ENCODE measurements around the gene KDM4C. TPM values are rescaled to one million over a fixed set of nuclear protein-coding genes. Genes with fewer than 3 reads are reported as not detected.

Gene KDM4C
- total and polyA plus RNA-seq, 10 donors, result 11.1 to 85.5 (median 61.9) TPM

GRCh38 chr9:6991418-6991817 lies 233.6 kb downstream of the KDM4C start:
- TF ChIP-seq POLR2AphosphoS5 (IDR thresholded peaks at IDR 0.05) (no peak), POLR2A (IDR thresholded peaks at IDR 0.05) (no peak), CTCF (IDR thresholded peaks at IDR 0.05 in 8 of 11, conservative IDR thresholded peaks at IDR 0.05 in 3 of 11) (no peak)
- WGBS, 5 donors, result 96 to 100% (median 97%) methylated on average over 1 of the region's 1 CpG
- Histone ChIP-seq H3K27me3 (replicated peaks in 1 of 7) (no peaks in the 10 kb centered on the region), H3K9me3 (no peaks in the 10 kb centered on the region), H3K4me3 (no peak overlapping the region), H3K36me3 (peaks cover 0 to 100% (median 43%) of the 10 kb centered on the region in 6 donors), H3K4me1 (no peaks in the 10 kb centered on the region), H3K27ac (no peak overlapping the region)
- intact Hi-C loops (cut with DNase I; ENCODE audit: low total_unique reads), result no loop called here
- DNase-seq, result no peak

GRCh38 chr9:6996061-6996854 lies 238.5 kb downstream of the KDM4C start:
- no peak for DNase-seq
- TF ChIP-seq POLR2AphosphoS5 (IDR thresholded peaks at IDR 0.05) (no peak), CTCF (IDR thresholded peaks at IDR 0.05 in 8 of 11, conservative IDR thresholded peaks at IDR 0.05 in 3 of 11) (no peak), POLR2A (IDR thresholded peaks at IDR 0.05) (no peak)

GRCh38 chr9:6997330-6997729 lies 239.6 kb downstream of the KDM4C start:
- intact Hi-C loops (cut with DNase I; ENCODE audit: low total_unique reads), result no loop called here
- Histone ChIP-seq H3K4me1 (no peaks in the 10 kb centered on the region), H3K36me3 (peaks cover 0 to 87% (median 24%) of the 10 kb centered on the region in 6 donors), H3K27me3 (replicated peaks in 1 of 7) (no peaks in the 10 kb centered on the region), H3K4me3 (no peak overlapping the region), H3K27ac (no peak overlapping the region), H3K9me3 (no peaks in the 10 kb centered on the region)
- WGBS, 5 donors, result 89 to 100% (median 92%) methylated on average over 1 of the region's 1 CpG
- TF ChIP-seq POLR2AphosphoS5 (IDR thresholded peaks at IDR 0.05) (no peak), CTCF (IDR thresholded peaks at IDR 0.05 in 8 of 11, conservative IDR thresholded peaks at IDR 0.05 in 3 of 11) (no peak), POLR2A (IDR thresholded peaks at IDR 0.05) (no peak)
- DNase-seq, result no peak

More at GRCh38 chr9:6996061-6996854, 238.5 kb downstream of the KDM4C start:
- Histone ChIP-seq H3K27ac (no peak overlapping the region), H3K4me1 (no peaks in the 10 kb centered on the region), H3K36me3 (peaks cover 0 to 87% (median 27%) of the 10 kb centered on the region in 6 donors), H3K27me3 (replicated peaks in 1 of 7) (no peaks in the 10 kb centered on the region), H3K9me3 (no peaks in the 10 kb centered on the region), H3K4me3 (no peak overlapping the region)
- intact Hi-C loops (cut with DNase I; ENCODE audit: low total_unique reads), result no loop called here
- WGBS, 5 donors, result 89 to 96% (median 94%) methylated on average over 7 of the region's 7 CpGs

GRCh38 chr9:6999794-7000193 lies 242.0 kb downstream of the KDM4C start:
- no peak overlapping the region for H3K4me3 ChIP-seq
- intact Hi-C loops (cut with DNase I; ENCODE audit: low total_unique reads), result no loop called here
- DNase-seq, result no peak
- no peaks in the 10 kb centered on the region for H3K9me3 ChIP-seq
- no peaks in the 10 kb centered on the region for H3K4me1 ChIP-seq
- peaks cover 0 to 87% (median 19%) of the 10 kb centered on the region in 6 donors for H3K36me3 ChIP-seq
- no peak overlapping the region for H3K27ac ChIP-seq
- no peaks in the 10 kb centered on the region for H3K27me3 ChIP-seq (replicated peaks in 1 of 7)
- 88 to 95% (median 90%) methylated on average over 2 of the region's 2 CpGs for WGBS, 5 donors
- no peak for TF ChIP-seq CTCF (IDR thresholded peaks at IDR 0.05 in 8 of 11, conservative IDR thresholded peaks at IDR 0.05 in 3 of 11)
- TF ChIP-seq POLR2AphosphoS5 (IDR thresholded peaks at IDR 0.05), result no peak
- no peak for TF ChIP-seq POLR2A (IDR thresholded peaks at IDR 0.05)
